NCI-H1436 (cell line): Measurements from ENCODE around the gene TMEM260.
"Not testable (repeated sequence)": the region's sequence is repeated elsewhere in the genome, so short reads cannot be mapped to it uniquely, and the experiment has no call there.

Experiments
- DNase-seq: peaks from one replicate; lab custom pipeline; 2025; lab: John Stamatoyannopoulos, UW

TMEM260 gene

GRCh38 chr14:56676042-56676441 lies 96.4 kb downstream of the TMEM260 start:
- DNase-seq = no peak

- no peak for DNase-seq
Measured at GRCh38 chr14:56678838-56679237, 99.2 kb downstream of the TMEM260 start.

- DNase-seq = peak; percentile 10
Measured at GRCh38 chr14:56686416-56686815, 106.8 kb downstream of the TMEM260 start.

GRCh38 chr14:56687123-56687522 lies 107.5 kb downstream of the TMEM260 start:
- no peak for DNase-seq

- no peak for DNase-seq
Measured at GRCh38 chr14:56694609-56695008, 115.0 kb downstream of the TMEM260 start.

- DNase-seq = not testable (repeated sequence)
Measured at GRCh38 chr14:56695216-56695615, 115.6 kb downstream of the TMEM260 start.
